K562 (cell line): ENCODE results near the gene CISD2. TPM values are rescaled to one million over a fixed set of nuclear protein-coding genes. Genes with fewer than 3 reads are reported as not detected.

Experiments used
- ATF7 ChIP-seq: fragments of 450-650 bp; IDR thresholded peaks from 2 replicates; pipeline ENCODE4 v1.7.1; 2014; ENCODE audit warnings: mild to moderate bottlenecking, moderate library complexity
- C11orf30 ChIP-seq: fragments of 450-650 bp; IDR thresholded peaks from 2 replicates; pipeline ENCODE4 v1.6.1; 2016; ENCODE audit warnings: low read depth, mild to moderate bottlenecking
- CBFA2T2 ChIP-seq: fragments of 450-650 bp; conservative IDR thresholded peaks from 2 replicates; pipeline ENCODE4 v1.6.1; 2017; ENCODE audit warnings: mild to moderate bottlenecking
- DPF2 ChIP-seq: fragments of 450-650 bp; IDR thresholded peaks from 2 replicates; pipeline ENCODE4 v1.6.1; 2016
- IRF1 ChIP-seq: sonication (generic); formaldehyde crosslinking; IDR thresholded peaks from 2 replicates; pipeline ENCODE4 v1.8.0; 2022; ENCODE audit warnings: missing genetic modification reagents, mild to moderate bottlenecking, borderline replicate concordance
- MEF2D ChIP-seq: conservative IDR thresholded peaks from 2 replicates; pipeline ENCODE4 v1.6.1; 2016; ENCODE audit warnings: low read depth, missing genetic modification characterization, missing compliant biosample characterization
- NEUROD1 ChIP-seq: fragments of 150-350 bp; IDR thresholded peaks from 2 replicates; pipeline ENCODE4 v1.6.1; 2014; ENCODE audit warnings: borderline replicate concordance, low read length, low read depth; ENCODE audit not compliant: partially characterized antibody
- NKRF ChIP-seq: fragments of 450-650 bp; IDR thresholded peaks from 2 replicates; pipeline ENCODE4 v1.6.1; 2016; ENCODE audit warnings: borderline replicate concordance
- PKNOX1 ChIP-seq: fragments of 450-650 bp; IDR thresholded peaks from 2 replicates; pipeline ENCODE4 v1.6.1; 2016
- TFE3 ChIP-seq: fragments of 450-650 bp; formaldehyde crosslinking; IDR thresholded peaks from 2 replicates; pipeline ENCODE4 v1.4.0; 2020; ENCODE audit warnings: mild to moderate bottlenecking, mixed read lengths
- ZBTB17 ChIP-seq: fragments of 450-650 bp; formaldehyde crosslinking; IDR thresholded peaks from 2 replicates; pipeline ENCODE4 v1.4.0; 2020; ENCODE audit warnings: mild to moderate bottlenecking
- ZBTB2 ChIP-seq: fragments of 450-650 bp; IDR thresholded peaks from 2 replicates; pipeline ENCODE4 v1.6.1; 2016; ENCODE audit warnings: antibody characterized with exemption
- ZC3H11A ChIP-seq: IDR thresholded peaks from 2 replicates; pipeline ENCODE4 v1.6.1; 2012; ENCODE audit warnings: low read depth, low read length, improper control_type of control experiment
- ZNF143 ChIP-seq: sonication (generic); formaldehyde crosslinking; IDR thresholded peaks from 2 replicates; pipeline ENCODE4 v1.9.0; 2022; ENCODE audit warnings: mild to moderate bottlenecking, missing genetic modification reagents
- ZNF24 ChIP-seq: fragments of 450-650 bp; IDR thresholded peaks from 2 replicates; pipeline ENCODE4 v1.6.1; 2016
- polyA plus RNA-seq, 8 experiments: library from polyadenylated mRNA; depleted of rRNA in 4 of 8; stranded (reverse) in 5 of 8; unstranded in 3 of 8; fragments of >200 nt; fragmentation: Nextera tagmentation in 2 of 8; fragmentation: Illumina TruSeq in 1 of 8; extraction: Ambion mirVana in 2 of 8; extraction: Trizol in 1 of 8; gene quantifications; 2 replicates each; pipeline versions ENCODE4 v1.2.1 to v1.2.3, GENCODE V29; 2011 to 2014; ENCODE audit warnings: inconsistent platforms in 1 of 8, missing spikeins in 1 of 8
- total RNA-seq, 7 experiments: library from RNA; depleted of rRNA in 6 of 7; stranded (reverse); fragments of >200 nt in 6 of 7; fragmentation: Illumina TruSeq in 2 of 7; extraction: Trizol in 2 of 7; gene quantifications; 2 replicates each; pipeline versions ENCODE4 v1.2.1 to v1.2.3, GENCODE V29; 2011 to 2021; ENCODE audit warnings: low replicate concordance in 1 of 7

Gene CISD2
- total and polyA plus RNA-seq, 9 of the 15 experiments (the other 6 are each of a cell fraction or from before 2014, with no cell fraction given), result 37.8 to 91.4 (median 59.8) TPM

- TF ChIP-seq C11orf30 (peak; percentile 16), ZBTB2 (peak; percentile 75), PKNOX1 (peak; percentile 38; the same call in 1 of the 2 replicates), ZNF143 (peak; percentile 40; the same call in 1 of the 2 replicates), NEUROD1 (peak; percentile 23), ZNF24 (peak; percentile 38; the same call in 1 of the 2 replicates), ATF7 (peak; percentile 77), ZBTB17 (CRISPR knock-in tag) (peak; percentile 23; the same call in 1 of the 2 replicates), CBFA2T2 (peak; percentile 61), MEF2D (tag) (no peak), DPF2 (peak; percentile 68), ZC3H11A (0 out of 2 replicates have a peak, but pooled peaks have one; percentile 25), NKRF (peak; percentile 62; the same call in 1 of the 2 replicates), TFE3 (peak; percentile 83), IRF1 (CRISPR knock-in tag) (no peak)
Measured at GRCh38 chr4:102868781-102869568, at the start of gene CISD2 (continued).
